Measurements from ENCODE around the gene GARNL3. TPM values are rescaled to one million over a fixed set of nuclear protein-coding genes. Genes with fewer than 3 reads are reported as not detected.
A peak's percentile ranks its signal among the peaks of the same experiment; 100 is the strongest.

GARNL3 gene
- total and polyA plus RNA-seq, 2 of the 13 experiments (the other 11 are each of a cell fraction or from before 2014, with no cell fraction given) = 3.9 to 11.0 TPM

DNA sequence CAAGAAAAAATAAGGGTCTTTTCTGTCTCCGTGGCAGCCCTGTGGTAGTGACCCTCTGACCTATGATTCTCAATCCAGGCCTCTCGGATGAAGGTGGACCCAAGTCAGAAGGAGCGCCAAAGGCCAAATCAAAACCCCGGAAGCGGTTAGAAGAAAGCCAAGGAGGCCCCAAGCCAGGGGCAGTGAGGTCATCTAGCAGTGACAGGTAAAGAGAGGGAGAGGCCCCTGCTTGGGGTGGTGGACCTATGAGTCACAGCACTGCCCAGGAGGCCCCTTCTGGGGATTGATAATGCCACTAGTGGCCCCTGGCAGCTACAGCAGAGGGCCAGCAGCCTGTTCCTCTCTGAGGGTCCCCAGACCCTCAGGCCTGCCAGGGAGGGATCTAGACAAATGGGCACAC, 126.0 kb downstream of the GARNL3 start (continued):
- TF ChIP-seq PATZ1 (CRISPR knock-in tag; IDR thresholded peaks at IDR 0.05) = peak; percentile 72
- TF ChIP-seq TBP (CRISPR knock-in tag; IDR thresholded peaks at IDR 0.05) = no peak
- TF ChIP-seq SRSF4 (IDR thresholded peaks at IDR 0.05; ENCODE audit: low read depth, low read length, poor library complexity, severe bottlenecking) = no peak
- TF ChIP-seq MEIS2 (CRISPR knock-in tag; IDR thresholded peaks at IDR 0.05) = peak; percentile 97
- 0 out of 2 replicates have a peak, but pooled peaks have one; percentile 44 for TF ChIP-seq ZSCAN31 (CRISPR knock-in tag; IDR thresholded peaks at IDR 0.05; ENCODE audit: low read depth)
- TF ChIP-seq, protein P1, sequence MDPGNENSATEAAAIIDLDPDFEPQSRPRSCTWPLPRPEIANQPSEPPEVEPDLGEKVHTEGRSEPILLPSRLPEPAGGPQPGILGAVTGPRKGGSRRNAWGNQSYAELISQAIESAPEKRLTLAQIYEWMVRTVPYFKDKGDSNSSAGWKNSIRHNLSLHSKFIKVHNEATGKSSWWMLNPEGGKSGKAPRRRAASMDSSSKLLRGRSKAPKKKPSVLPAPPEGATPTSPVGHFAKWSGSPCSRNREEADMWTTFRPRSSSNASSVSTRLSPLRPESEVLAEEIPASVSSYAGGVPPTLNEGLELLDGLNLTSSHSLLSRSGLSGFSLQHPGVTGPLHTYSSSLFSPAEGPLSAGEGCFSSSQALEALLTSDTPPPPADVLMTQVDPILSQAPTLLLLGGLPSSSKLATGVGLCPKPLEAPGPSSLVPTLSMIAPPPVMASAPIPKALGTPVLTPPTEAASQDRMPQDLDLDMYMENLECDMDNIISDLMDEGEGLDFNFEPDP (CRISPR knock-in tag; conservative IDR thresholded peaks at IDR 0.05) = no peak
- peak; percentile 82 for TF ChIP-seq ERF (CRISPR knock-in tag; IDR thresholded peaks at IDR 0.05)
- no peak for TF ChIP-seq KLF15 (CRISPR knock-in tag; IDR thresholded peaks at IDR 0.05; ENCODE audit: borderline replicate concordance)
- TF ChIP-seq ZC3H13 (CRISPR knock-in tag; IDR thresholded peaks at IDR 0.05) = no peak
- TF ChIP-seq HMGXB4 (CRISPR knock-in tag; IDR thresholded peaks at IDR 0.05; ENCODE audit: borderline replicate concordance in 1 of 2, low read depth in 1 of 2) = peak in 1 of 2 experiments; percentile 42; a peak in 1 of 4 replicates
- no peak for TF ChIP-seq ZNF616 (CRISPR knock-in tag; IDR thresholded peaks at IDR 0.05; ENCODE audit: low read depth)
- TF ChIP-seq HOXD1 (CRISPR knock-in tag; IDR thresholded peaks at IDR 0.05) = no peak; the same call in 1 of the 2 replicates
- no peak for TF ChIP-seq ZNF790 (CRISPR knock-in tag; IDR thresholded peaks at IDR 0.05; ENCODE audit: borderline replicate concordance)
- TF ChIP-seq NFYB (CRISPR knock-in tag; IDR thresholded peaks at IDR 0.05) = 0 out of 2 replicates have a peak, but pooled peaks have one; percentile 13
- TF ChIP-seq, protein P2, sequence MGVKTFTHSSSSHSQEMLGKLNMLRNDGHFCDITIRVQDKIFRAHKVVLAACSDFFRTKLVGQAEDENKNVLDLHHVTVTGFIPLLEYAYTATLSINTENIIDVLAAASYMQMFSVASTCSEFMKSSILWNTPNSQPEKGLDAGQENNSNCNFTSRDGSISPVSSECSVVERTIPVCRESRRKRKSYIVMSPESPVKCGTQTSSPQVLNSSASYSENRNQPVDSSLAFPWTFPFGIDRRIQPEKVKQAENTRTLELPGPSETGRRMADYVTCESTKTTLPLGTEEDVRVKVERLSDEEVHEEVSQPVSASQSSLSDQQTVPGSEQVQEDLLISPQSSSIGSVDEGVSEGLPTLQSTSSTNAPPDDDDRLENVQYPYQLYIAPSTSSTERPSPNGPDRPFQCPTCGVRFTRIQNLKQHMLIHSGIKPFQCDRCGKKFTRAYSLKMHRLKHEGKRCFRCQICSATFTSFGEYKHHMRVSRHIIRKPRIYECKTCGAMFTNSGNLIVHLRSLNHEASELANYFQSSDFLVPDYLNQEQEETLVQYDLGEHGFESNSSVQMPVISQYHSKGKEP (CRISPR knock-in tag; IDR thresholded peaks at IDR 0.05) = no peak
- no peak for TF ChIP-seq ZNF768 (CRISPR knock-in tag; IDR thresholded peaks at IDR 0.05)
- TF ChIP-seq ZNF20 (CRISPR knock-in tag; IDR thresholded peaks at IDR 0.05) = no peak
- TF ChIP-seq ZNF883 (CRISPR knock-in tag; IDR thresholded peaks at IDR 0.05; ENCODE audit: not compliant biosample characterization) = no peak
- TF ChIP-seq, protein P3, sequence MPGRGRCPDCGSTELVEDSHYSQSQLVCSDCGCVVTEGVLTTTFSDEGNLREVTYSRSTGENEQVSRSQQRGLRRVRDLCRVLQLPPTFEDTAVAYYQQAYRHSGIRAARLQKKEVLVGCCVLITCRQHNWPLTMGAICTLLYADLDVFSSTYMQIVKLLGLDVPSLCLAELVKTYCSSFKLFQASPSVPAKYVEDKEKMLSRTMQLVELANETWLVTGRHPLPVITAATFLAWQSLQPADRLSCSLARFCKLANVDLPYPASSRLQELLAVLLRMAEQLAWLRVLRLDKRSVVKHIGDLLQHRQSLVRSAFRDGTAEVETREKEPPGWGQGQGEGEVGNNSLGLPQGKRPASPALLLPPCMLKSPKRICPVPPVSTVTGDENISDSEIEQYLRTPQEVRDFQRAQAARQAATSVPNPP (CRISPR knock-in tag; IDR thresholded peaks at IDR 0.05) = no peak
- TF ChIP-seq ZMYM4 (CRISPR knock-in tag; IDR thresholded peaks at IDR 0.05) = peak; percentile 71
